Right lobe of liver (tissue), 4 donors: ENCODE results near the gene PRR36.

ENCODE experiments used
- POLR2A ChIP-seq: fragments of 450-650 bp; IDR thresholded peaks from one replicate; pipeline ENCODE4 v1.6.1; 2017; ENCODE audit warnings: antibody characterized with exemption, mild to moderate bottlenecking
- TF ChIP-seq, protein P1 (sequence below), 4 donors: fragments of 200-600 bp in 3 of 4; fragments of 450-650 bp in 1 of 4; IDR thresholded peaks; one replicate each; pipeline versions ENCODE4 v1.5.1 to v1.8.0; 2016 to 2022; ENCODE audit warnings: antibody characterized with exemption in 4 of 4, mild to moderate bottlenecking in 2 of 4
- donor health status: DM: no; HTN: no; CAD: no.
- donor health status: DM: no; HTN: no; CAD: no.
- donor health status: DM: no; HTN: yes; CAD: no.

DNA sequence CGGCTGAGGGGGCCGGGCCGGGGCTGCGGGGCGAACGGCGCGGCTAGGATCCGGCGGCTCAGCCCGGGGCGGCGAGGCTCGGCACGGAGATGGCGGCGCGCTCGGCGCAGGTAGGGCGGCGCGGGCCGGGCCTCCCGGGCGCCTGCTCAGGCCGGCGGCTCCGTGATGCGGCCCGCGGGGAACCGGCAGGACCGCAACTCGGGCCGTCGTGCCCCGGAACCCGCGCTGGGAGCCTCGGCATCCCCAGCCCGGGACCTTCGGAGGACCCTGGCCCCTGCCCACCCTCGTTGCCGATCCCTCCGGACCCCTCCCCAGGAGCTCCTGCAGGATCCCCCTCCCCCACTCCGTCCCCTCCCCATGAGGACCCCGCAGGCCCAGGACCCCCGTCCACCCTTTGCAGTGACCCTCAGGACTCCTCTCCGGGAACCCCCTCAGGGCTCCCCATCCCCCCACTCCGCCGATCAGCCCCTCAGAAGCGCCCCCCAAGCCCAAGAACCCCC is 43.9 kb downstream of the PRR36 start:
- TF ChIP-seq, protein P1, sequence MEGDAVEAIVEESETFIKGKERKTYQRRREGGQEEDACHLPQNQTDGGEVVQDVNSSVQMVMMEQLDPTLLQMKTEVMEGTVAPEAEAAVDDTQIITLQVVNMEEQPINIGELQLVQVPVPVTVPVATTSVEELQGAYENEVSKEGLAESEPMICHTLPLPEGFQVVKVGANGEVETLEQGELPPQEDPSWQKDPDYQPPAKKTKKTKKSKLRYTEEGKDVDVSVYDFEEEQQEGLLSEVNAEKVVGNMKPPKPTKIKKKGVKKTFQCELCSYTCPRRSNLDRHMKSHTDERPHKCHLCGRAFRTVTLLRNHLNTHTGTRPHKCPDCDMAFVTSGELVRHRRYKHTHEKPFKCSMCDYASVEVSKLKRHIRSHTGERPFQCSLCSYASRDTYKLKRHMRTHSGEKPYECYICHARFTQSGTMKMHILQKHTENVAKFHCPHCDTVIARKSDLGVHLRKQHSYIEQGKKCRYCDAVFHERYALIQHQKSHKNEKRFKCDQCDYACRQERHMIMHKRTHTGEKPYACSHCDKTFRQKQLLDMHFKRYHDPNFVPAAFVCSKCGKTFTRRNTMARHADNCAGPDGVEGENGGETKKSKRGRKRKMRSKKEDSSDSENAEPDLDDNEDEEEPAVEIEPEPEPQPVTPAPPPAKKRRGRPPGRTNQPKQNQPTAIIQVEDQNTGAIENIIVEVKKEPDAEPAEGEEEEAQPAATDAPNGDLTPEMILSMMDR (IDR thresholded peaks at IDR 0.05), result no peak
- TF ChIP-seq POLR2A, result no peak
